Mammary epithelial cell (primary cell): ENCODE data around the gene GALNT10.

Experiments
- CTCF ChIP-seq, 2 donors: IDR thresholded peaks in 1 of 2; conservative IDR thresholded peaks in 1 of 2; 2 replicates each; pipeline ENCODE4 v1.5.1; 2011 to 2012; ENCODE audit warnings: inconsistent platforms in 2 of 2, low read length in 2 of 2, mild to moderate bottlenecking in 2 of 2, control low read depth in 1 of 2, low read depth in 1 of 2; ENCODE audit not compliant: insufficient read depth in 1 of 2; ENCODE audit errors: extremely low read depth in 1 of 2
- EZH2 ChIP-seq: IDR thresholded peaks from 2 replicates; pipeline ENCODE4 v1.6.1; 2012; ENCODE audit warnings: low read length, inconsistent platforms, borderline replicate concordance

- TF ChIP-seq CTCF (conservative IDR thresholded peaks at IDR 0.05 in 1 of 2, IDR thresholded peaks at IDR 0.05 in 1 of 2; ENCODE audit: extremely low read depth in 1 of 2, insufficient read depth in 1 of 2, low read depth in 1 of 2, low read length in 2 of 2) (no peak), EZH2 (no peak)
These were observed 8.7 kb downstream of the GALNT10 start for GRCh38 chr5:154199263-154199662.
